ENCODE measurements around the gene MYL7.

DNA sequence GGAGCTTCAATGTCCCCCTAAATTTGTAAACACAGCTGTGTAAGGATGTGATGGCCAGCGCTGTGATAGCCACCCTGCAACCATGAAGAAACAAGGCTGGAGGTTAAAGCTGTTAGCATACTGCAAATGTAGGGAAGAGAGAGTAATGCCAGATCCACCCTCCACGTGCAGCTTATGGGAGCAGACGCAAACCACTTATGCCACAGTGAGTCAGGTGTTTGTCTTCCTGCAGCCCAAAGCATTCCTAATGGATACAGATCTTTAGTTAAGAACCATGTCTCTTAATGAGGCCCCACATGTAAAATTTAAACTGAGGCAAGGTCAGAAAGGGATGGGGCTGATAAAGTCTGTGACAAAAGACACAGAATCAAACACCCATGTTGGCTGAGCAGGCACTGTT is 13.6 kb upstream of the MYL7 start:
- TF ChIP-seq, protein P1, sequence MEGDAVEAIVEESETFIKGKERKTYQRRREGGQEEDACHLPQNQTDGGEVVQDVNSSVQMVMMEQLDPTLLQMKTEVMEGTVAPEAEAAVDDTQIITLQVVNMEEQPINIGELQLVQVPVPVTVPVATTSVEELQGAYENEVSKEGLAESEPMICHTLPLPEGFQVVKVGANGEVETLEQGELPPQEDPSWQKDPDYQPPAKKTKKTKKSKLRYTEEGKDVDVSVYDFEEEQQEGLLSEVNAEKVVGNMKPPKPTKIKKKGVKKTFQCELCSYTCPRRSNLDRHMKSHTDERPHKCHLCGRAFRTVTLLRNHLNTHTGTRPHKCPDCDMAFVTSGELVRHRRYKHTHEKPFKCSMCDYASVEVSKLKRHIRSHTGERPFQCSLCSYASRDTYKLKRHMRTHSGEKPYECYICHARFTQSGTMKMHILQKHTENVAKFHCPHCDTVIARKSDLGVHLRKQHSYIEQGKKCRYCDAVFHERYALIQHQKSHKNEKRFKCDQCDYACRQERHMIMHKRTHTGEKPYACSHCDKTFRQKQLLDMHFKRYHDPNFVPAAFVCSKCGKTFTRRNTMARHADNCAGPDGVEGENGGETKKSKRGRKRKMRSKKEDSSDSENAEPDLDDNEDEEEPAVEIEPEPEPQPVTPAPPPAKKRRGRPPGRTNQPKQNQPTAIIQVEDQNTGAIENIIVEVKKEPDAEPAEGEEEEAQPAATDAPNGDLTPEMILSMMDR (IDR thresholded peaks at IDR 0.05) = no peak
- TF ChIP-seq GABPA (IDR thresholded peaks at IDR 0.05; ENCODE audit: low read depth) = no peak
- TF ChIP-seq RAD21 (IDR thresholded peaks at IDR 0.05; ENCODE audit: low read length) = no peak
- TF ChIP-seq JUND (IDR thresholded peaks at IDR 0.05) = no peak
- TF ChIP-seq TAF1 (IDR thresholded peaks at IDR 0.05; ENCODE audit: borderline replicate concordance, low read depth, low read length) = no peak
- TF ChIP-seq USF2 (IDR thresholded peaks at IDR 0.05; ENCODE audit: borderline replicate concordance, low read depth, low read length) = no peak
- TF ChIP-seq EZH2phosphoT487 (IDR thresholded peaks at IDR 0.05; ENCODE audit: borderline replicate concordance, low read depth) = no peak
